Measurements from ENCODE around the gene RRBP1.

RRBP1 gene

DNA sequence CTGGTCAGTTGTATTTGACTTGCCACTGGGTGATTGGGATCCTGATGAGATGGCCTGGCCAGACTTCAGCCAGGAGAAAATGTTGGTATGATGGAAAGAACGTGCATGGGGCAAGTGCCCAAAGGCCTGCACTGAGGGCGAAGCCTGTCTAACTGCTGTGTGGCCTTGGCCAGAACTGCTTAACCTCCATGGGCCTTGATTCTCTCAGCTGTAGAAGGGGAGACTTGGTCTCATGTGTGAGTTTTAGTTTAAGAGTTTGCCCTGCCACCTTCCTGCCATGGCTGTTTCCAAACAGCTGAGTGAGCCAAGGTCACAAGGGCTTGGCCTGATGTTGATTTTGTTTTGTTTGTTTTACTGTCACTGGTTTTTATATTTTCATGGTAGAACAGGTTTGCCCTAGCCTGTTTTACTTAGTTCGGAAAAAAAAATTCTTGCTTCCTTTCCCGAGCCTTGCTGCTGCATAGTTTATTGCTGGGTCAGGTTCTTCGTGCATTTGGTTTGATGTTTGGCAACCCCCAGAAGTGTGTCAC lies 76.8 kb downstream of the RRBP1 start:
- H3K27me3 Mint-ChIP-seq (ENCODE audit: low read depth, poor library complexity), result no peaks in the 10 kb centered on the region
- no peak overlapping the region for H3K4me3 Mint-ChIP-seq
- H3K36me3 Mint-ChIP-seq (ENCODE audit: low read depth), result peaks cover 36% of the 10 kb centered on the region
- H3K9me3 Mint-ChIP-seq, result no peaks in the 10 kb centered on the region
- peaks cover 14% of the 10 kb centered on the region for H3K4me1 Mint-ChIP-seq
- TF ChIP-seq, protein P1, sequence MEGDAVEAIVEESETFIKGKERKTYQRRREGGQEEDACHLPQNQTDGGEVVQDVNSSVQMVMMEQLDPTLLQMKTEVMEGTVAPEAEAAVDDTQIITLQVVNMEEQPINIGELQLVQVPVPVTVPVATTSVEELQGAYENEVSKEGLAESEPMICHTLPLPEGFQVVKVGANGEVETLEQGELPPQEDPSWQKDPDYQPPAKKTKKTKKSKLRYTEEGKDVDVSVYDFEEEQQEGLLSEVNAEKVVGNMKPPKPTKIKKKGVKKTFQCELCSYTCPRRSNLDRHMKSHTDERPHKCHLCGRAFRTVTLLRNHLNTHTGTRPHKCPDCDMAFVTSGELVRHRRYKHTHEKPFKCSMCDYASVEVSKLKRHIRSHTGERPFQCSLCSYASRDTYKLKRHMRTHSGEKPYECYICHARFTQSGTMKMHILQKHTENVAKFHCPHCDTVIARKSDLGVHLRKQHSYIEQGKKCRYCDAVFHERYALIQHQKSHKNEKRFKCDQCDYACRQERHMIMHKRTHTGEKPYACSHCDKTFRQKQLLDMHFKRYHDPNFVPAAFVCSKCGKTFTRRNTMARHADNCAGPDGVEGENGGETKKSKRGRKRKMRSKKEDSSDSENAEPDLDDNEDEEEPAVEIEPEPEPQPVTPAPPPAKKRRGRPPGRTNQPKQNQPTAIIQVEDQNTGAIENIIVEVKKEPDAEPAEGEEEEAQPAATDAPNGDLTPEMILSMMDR (IDR thresholded peaks at IDR 0.05), result no peak
- DNase-seq, result no peak
- H3K27ac Mint-ChIP-seq, result peak overlapping the region; percentile 81

DNA sequence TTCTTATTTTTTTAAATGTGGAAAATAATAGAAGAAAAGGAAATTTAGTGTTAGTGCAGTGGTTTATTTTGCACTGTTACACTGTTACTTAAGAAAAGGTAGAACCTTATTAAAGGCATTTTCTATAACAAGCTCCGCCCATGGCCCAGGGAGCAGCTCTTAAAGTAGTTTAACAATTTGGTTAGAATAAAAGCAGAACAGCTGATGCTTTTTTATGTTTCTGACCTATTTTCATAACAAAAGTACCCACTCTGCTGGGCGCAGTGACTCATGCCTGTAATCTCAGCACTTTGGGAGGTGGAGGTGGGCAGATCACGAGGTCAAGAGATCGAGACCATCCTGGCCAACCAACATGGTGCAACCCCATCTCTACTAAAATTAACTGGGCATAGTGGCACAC lies 79.5 kb downstream of the RRBP1 start:
- no peak for DNase-seq
- Mint-ChIP-seq H3K27ac (no peak overlapping the region), H3K4me1 (peaks cover 14% of the 10 kb centered on the region)

DNA sequence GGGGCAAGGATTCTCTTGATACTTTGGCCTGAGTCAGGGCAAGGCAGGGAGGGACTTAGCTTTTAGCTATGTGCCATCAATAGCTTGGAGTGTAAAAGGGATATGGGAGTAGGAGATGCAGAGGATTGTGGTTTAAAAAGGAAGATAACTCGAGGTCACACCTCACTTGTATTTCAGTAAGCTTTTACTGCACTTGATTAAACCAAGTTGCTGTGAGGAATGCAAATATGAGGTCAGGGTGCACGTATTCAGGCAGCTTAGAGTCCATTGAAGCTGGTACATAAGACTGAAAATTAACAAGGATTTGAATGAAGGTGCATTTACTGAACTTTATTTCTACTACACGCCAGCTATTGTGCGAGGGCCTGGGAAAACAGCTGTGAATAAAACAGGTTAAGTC lies 80.1 kb downstream of the RRBP1 start:
- Mint-ChIP-seq H3K36me3 (ENCODE audit: low read depth) (peaks cover 49% of the 10 kb centered on the region), H3K27ac (peak overlapping the region; percentile 86), H3K9me3 (peaks cover 13% of the 10 kb centered on the region), H3K4me1 (peaks cover 14% of the 10 kb centered on the region), H3K27me3 (ENCODE audit: low read depth, poor library complexity) (no peaks in the 10 kb centered on the region), H3K4me3 (no peak overlapping the region)
- no peak for DNase-seq
- TF ChIP-seq, protein P1 (IDR thresholded peaks at IDR 0.05), result no peak

More for the DNA sequence above, 79.5 kb downstream of the RRBP1 start:
- TF ChIP-seq, protein P1 (IDR thresholded peaks at IDR 0.05), result no peak
- Mint-ChIP-seq H3K36me3 (ENCODE audit: low read depth) (peaks cover 44% of the 10 kb centered on the region), H3K9me3 (peaks cover 8% of the 10 kb centered on the region), H3K4me3 (no peak overlapping the region), H3K27me3 (ENCODE audit: low read depth, poor library complexity) (no peaks in the 10 kb centered on the region)

DNA sequence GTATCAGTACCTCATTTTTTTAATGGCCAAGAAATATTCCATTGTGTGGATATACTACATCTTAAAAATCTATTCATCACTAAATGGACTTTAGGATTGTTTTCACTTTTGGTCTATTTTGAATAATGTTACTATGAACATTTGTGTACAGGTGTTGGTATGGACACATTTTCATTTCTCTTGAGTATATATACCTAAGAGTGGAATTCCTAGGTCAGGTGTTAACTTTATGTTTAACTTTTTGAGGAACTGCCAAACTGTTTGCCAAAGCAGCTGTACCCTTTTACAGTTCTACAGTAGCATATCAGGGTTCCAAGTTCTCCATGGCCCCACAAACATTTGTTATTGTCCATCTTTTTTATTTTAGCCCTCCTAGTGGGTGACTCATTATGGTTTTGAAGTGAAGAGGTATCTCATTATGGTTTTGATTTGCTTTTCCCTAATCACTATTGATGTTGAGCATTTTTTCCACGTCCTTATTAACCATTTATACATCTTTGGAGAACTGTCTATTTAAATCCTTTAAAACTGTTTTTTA lies 84.0 kb downstream of the RRBP1 start:
- Mint-ChIP-seq H3K4me3 (no peak overlapping the region), H3K27ac (no peak overlapping the region), H3K4me1 (peaks cover 4% of the 10 kb centered on the region), H3K27me3 (ENCODE audit: low read depth, poor library complexity) (no peaks in the 10 kb centered on the region), H3K9me3 (peaks cover 17% of the 10 kb centered on the region), H3K36me3 (ENCODE audit: low read depth) (peaks cover 57% of the 10 kb centered on the region)
- TF ChIP-seq, protein P1 (IDR thresholded peaks at IDR 0.05), result no peak
- DNase-seq, result no peak

DNA sequence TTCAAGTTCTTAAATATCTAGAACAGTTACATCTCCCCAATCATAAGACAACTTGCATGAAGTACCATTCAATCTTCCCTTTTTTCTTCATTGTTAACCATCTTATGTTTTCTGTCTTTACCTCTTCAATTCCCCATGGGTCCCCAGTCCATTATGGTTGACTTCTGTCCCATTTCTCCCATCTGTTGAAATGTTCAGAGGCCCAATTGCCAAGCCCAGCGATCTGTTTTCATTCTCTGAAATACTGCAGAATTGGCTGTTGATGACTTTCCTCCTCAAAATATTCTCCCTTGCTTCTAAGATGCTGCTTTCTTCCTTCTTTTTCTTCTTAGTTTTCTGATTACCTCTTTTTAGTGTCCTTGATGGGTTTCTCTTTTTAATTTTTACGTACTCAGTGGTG lies 86.2 kb downstream of the RRBP1 start:
- Mint-ChIP-seq H3K9me3 (peaks cover 17% of the 10 kb centered on the region), H3K4me1 (no peaks in the 10 kb centered on the region), H3K27ac (no peak overlapping the region), H3K36me3 (ENCODE audit: low read depth) (peaks cover 57% of the 10 kb centered on the region), H3K4me3 (no peak overlapping the region), H3K27me3 (ENCODE audit: low read depth, poor library complexity) (no peaks in the 10 kb centered on the region)
- DNase-seq, result no peak
- TF ChIP-seq, protein P1 (IDR thresholded peaks at IDR 0.05), result no peak

DNA sequence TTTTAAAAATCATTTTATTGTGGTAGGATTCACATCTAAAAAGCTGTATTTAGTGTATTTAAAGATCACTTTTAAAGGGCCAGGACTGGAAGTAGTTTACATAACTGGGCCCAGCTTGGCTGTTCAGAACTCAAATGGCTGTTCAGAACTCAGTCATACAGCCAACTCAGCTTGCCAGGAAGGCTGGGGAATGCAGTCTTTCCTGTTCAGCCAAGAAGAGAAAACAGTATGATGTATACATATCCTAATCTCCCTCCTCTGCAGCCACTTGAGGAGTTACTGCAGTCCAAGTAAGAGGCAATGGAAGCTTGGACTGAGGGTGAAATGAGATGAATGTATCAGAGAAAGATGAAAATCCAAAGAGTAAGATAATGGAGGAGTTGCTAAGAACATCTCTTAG lies 87.6 kb downstream of the RRBP1 start:
- DNase-seq, result no peak
- TF ChIP-seq, protein P1 (IDR thresholded peaks at IDR 0.05), result no peak
- no peak overlapping the region for H3K4me3 Mint-ChIP-seq
- H3K9me3 Mint-ChIP-seq, result peaks cover 17% of the 10 kb centered on the region
- H3K4me1 Mint-ChIP-seq, result no peaks in the 10 kb centered on the region
- no peak overlapping the region for H3K27ac Mint-ChIP-seq
- peaks cover 55% of the 10 kb centered on the region for H3K36me3 Mint-ChIP-seq (ENCODE audit: low read depth)
- no peaks in the 10 kb centered on the region for H3K27me3 Mint-ChIP-seq (ENCODE audit: low read depth, poor library complexity)
